Glutamatergic neuron (in vitro differentiated cells): ENCODE results near the gene PLCL2. TPM values are rescaled to one million over a fixed set of nuclear protein-coding genes. Genes with fewer than 3 reads are reported as not detected.

Experiments used
- DNase-seq: peaks from one replicate; pipeline ENCODE4 v3.0.0; 2022
- H3K27ac Mint-ChIP-seq: one replicate; pipeline ENCODE4 v1.8.0; 2020; ENCODE audit warnings: mild to moderate bottlenecking, mixed read lengths, inconsistent platforms; ENCODE audit not compliant: unreplicated experiment
- H3K27me3 Mint-ChIP-seq: one replicate; pipeline ENCODE4 v1.8.0; 2020; ENCODE audit warnings: mild to moderate bottlenecking, moderate library complexity, mixed read lengths, inconsistent platforms; ENCODE audit not compliant: unreplicated experiment
- H3K36me3 Mint-ChIP-seq: one replicate; pipeline ENCODE4 v1.8.0; 2020; ENCODE audit warnings: mild to moderate bottlenecking, mixed read lengths, inconsistent platforms; ENCODE audit not compliant: unreplicated experiment
- H3K4me1 Mint-ChIP-seq: one replicate; pipeline ENCODE4 v1.8.0; 2020; ENCODE audit warnings: mild to moderate bottlenecking, low read depth, mixed read lengths, inconsistent platforms; ENCODE audit not compliant: unreplicated experiment
- H3K4me3 Mint-ChIP-seq: one replicate; pipeline ENCODE4 v1.8.0; 2020; ENCODE audit warnings: mild to moderate bottlenecking, mixed read lengths, inconsistent platforms; ENCODE audit not compliant: unreplicated experiment
- H3K9me3 Mint-ChIP-seq: one replicate; pipeline ENCODE4 v1.8.0; 2020; ENCODE audit warnings: mild to moderate bottlenecking, moderate library complexity, mixed read lengths, inconsistent platforms; ENCODE audit not compliant: unreplicated experiment
- CTCF ChIP-seq: fragments of 200-600 bp; sonication (generic); IDR thresholded peaks from one replicate; pipeline ENCODE4 v1.5.0; 2021; ENCODE audit not compliant: partially characterized antibody, unreplicated experiment
- total RNA-seq: library from RNA; stranded (reverse); fragmentation: NEBNext Ultra II Directional; extraction: Animal tissue kit (Norgen Biotek cat#: 25700); gene quantifications from one replicate; pipeline ENCODE4 v1.2.1, GENCODE V29; 2021; ENCODE audit not compliant: unreplicated experiment

The PLCL2 gene
- total RNA-seq, 1 donor from 2014 or later, result 71.1 TPM

- H3K4me3 Mint-ChIP-seq, result no peak overlapping the region
- H3K36me3 Mint-ChIP-seq, result no peaks in the 10 kb centered on the region
- no peak for DNase-seq
- H3K4me1 Mint-ChIP-seq, result peaks cover 15% of the 10 kb centered on the region
- peaks cover 3% of the 10 kb centered on the region for H3K9me3 Mint-ChIP-seq
- no peak for TF ChIP-seq CTCF
- H3K27ac Mint-ChIP-seq, result no peak overlapping the region
- H3K27me3 Mint-ChIP-seq, result no peaks in the 10 kb centered on the region
Measured at GRCh38 chr3:16936233-16936632, 51.5 kb downstream of the PLCL2 start.

GRCh38 chr3:16936676-16937230 lies 52.0 kb downstream of the PLCL2 start:
- TF ChIP-seq CTCF, result no peak
- Mint-ChIP-seq H3K9me3 (peaks cover 3% of the 10 kb centered on the region), H3K4me1 (peaks cover 20% of the 10 kb centered on the region), H3K4me3 (no peak overlapping the region), H3K36me3 (no peaks in the 10 kb centered on the region), H3K27ac (no peak overlapping the region), H3K27me3 (no peaks in the 10 kb centered on the region)
- no peak for DNase-seq

GRCh38 chr3:16937326-16937845 lies 52.6 kb downstream of the PLCL2 start:
- TF ChIP-seq CTCF, result no peak
- DNase-seq, result no peak
- Mint-ChIP-seq H3K27me3 (no peaks in the 10 kb centered on the region), H3K4me1 (peaks cover 22% of the 10 kb centered on the region), H3K4me3 (no peak overlapping the region), H3K9me3 (peaks cover 3% of the 10 kb centered on the region), H3K36me3 (no peaks in the 10 kb centered on the region), H3K27ac (no peak overlapping the region)

- peak overlapping the region; percentile 31 for H3K4me3 Mint-ChIP-seq
- H3K36me3 Mint-ChIP-seq, result no peaks in the 10 kb centered on the region
- no peaks in the 10 kb centered on the region for H3K27me3 Mint-ChIP-seq
- peak overlapping the region; percentile 9 for H3K27ac Mint-ChIP-seq
- TF ChIP-seq CTCF, result no peak
- DNase-seq, result no peak
- H3K9me3 Mint-ChIP-seq, result peaks cover 2% of the 10 kb centered on the region
- H3K4me1 Mint-ChIP-seq, result peaks cover 27% of the 10 kb centered on the region
Measured at GRCh38 chr3:16940769-16941700, 56.3 kb downstream of the PLCL2 start.

- Mint-ChIP-seq H3K4me1 (peaks cover 27% of the 10 kb centered on the region), H3K4me3 (no peak overlapping the region), H3K9me3 (peaks cover 2% of the 10 kb centered on the region), H3K36me3 (no peaks in the 10 kb centered on the region), H3K27ac (no peak overlapping the region), H3K27me3 (no peaks in the 10 kb centered on the region)
- TF ChIP-seq CTCF, result no peak
- DNase-seq, result no peak
Measured at GRCh38 chr3:16942955-16943354, 58.2 kb downstream of the PLCL2 start.
